Spleen (tissue), 7 donors: ENCODE data around the gene SULT1B1.

Experiments
- CTCF ChIP-seq, 11 experiments: fragments of 200-600 bp in 7 of 11; fragments of 450-650 bp in 4 of 11; sonication (generic) in 4 of 11; IDR thresholded peaks in 8 of 11; conservative IDR thresholded peaks in 3 of 11; 1 replicate in 7 of 11; 2 replicates in 4 of 11; pipeline versions ENCODE4 v1.4.0 to v1.8.0; 2016 to 2021; ENCODE audit warnings: antibody characterized with exemption in 11 of 11, inconsistent platforms in 4 of 11, mild to moderate bottlenecking in 1 of 11
- POLR2A ChIP-seq, 3 donors: fragments of 450-650 bp; IDR thresholded peaks; one replicate each; pipeline ENCODE4 v1.5.1; 2017; ENCODE audit warnings: antibody characterized with exemption in 3 of 3, mild to moderate bottlenecking in 1 of 3
- POLR2AphosphoS5 ChIP-seq, 3 donors: sonication (generic); formaldehyde crosslinking; IDR thresholded peaks; one replicate each; pipeline ENCODE4 v1.5.1; 2017; ENCODE audit warnings: antibody characterized with exemption in 3 of 3
- donor health status: DM: no; HTN: no; CAD: no; lungs with moderate emphysema.
- donor health status: DM: no; HTN: no; CAD: no.
- donor health status: DM: no; HTN: no; CAD: no.

DNA sequence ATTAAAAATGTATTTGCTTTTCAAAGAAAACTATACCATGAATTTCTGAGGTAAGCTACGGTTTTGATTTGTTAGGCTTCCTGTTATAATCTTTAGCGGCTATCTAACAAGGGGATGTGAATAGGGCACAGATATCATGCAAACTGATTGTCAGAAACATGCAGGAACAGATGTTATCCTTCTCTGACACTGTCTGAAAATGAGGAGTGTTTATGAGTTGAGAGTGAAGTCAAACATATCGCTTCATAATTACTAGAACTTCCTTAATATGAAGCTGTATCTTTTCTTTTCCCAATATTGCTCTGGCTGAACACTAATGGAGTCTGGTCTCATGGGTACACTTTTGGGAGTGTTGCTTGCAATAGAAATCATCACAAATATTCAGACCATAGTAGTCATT, 16.3 kb upstream of the SULT1B1 start:
- TF ChIP-seq POLR2A (IDR thresholded peaks at IDR 0.05), result no peak
- TF ChIP-seq CTCF (IDR thresholded peaks at IDR 0.05 in 8 of 11, conservative IDR thresholded peaks at IDR 0.05 in 3 of 11), result no peak
- no peak for TF ChIP-seq POLR2AphosphoS5 (IDR thresholded peaks at IDR 0.05)
